Measurements from ENCODE around the gene MYO1F. TPM values are rescaled to one million over a fixed set of nuclear protein-coding genes. Genes with fewer than 3 reads are reported as not detected.
"Not testable (repeated sequence)": the region's sequence is repeated elsewhere in the genome, so short reads cannot be mapped to it uniquely, and the experiment has no call there.

The MYO1F gene
- total and polyA plus RNA-seq, 12 donors: 1.7 to 62.5 (median 19.4) TPM

DNA sequence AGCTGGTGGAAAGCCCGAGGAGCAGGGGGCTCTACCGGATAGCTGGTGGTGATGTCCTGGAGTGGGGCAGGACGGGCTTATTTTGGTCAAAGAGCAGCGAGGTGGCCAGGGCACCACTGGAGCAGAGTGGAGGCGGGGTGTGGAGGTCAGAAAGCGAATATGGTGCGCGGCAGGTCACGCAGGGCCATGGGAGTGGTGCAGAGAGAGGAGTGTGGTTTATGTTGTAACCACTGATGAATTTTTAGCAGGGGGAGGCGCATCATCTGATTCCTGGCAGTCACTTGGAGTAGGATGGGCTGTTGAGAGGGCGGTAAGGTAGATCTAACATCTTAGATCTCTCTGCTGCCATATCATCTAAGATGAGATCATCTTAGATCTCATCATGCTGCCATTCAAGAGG, 61.9 kb downstream of the MYO1F start:
- Histone ChIP-seq H3K36me3 (replicated peaks in 1 of 2) (peaks cover 0 to 3% of the 10 kb centered on the region in 2 donors), H3K4me1 (replicated peaks in 1 of 2) (peaks cover 19 to 27% of the 10 kb centered on the region in 2 donors), H3K4me3 (no peak overlapping the region), H3K9me3 (replicated peaks in 1 of 3) (no peaks in the 10 kb centered on the region), H3K27me3 (no peaks in the 10 kb centered on the region), H3K27ac (no peak overlapping the region)
- DNase-seq: no peak
- intact Hi-C loops (cut with DNase I): no loop called here
- WGBS, 4 donors: 74 to 93% (median 85%) methylated on average over 11 of the region's 11 CpGs
- TF ChIP-seq, protein P1, sequence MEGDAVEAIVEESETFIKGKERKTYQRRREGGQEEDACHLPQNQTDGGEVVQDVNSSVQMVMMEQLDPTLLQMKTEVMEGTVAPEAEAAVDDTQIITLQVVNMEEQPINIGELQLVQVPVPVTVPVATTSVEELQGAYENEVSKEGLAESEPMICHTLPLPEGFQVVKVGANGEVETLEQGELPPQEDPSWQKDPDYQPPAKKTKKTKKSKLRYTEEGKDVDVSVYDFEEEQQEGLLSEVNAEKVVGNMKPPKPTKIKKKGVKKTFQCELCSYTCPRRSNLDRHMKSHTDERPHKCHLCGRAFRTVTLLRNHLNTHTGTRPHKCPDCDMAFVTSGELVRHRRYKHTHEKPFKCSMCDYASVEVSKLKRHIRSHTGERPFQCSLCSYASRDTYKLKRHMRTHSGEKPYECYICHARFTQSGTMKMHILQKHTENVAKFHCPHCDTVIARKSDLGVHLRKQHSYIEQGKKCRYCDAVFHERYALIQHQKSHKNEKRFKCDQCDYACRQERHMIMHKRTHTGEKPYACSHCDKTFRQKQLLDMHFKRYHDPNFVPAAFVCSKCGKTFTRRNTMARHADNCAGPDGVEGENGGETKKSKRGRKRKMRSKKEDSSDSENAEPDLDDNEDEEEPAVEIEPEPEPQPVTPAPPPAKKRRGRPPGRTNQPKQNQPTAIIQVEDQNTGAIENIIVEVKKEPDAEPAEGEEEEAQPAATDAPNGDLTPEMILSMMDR (IDR thresholded peaks at IDR 0.05): no peak
- TF ChIP-seq POLR2A (IDR thresholded peaks at IDR 0.05): no peak

DNA sequence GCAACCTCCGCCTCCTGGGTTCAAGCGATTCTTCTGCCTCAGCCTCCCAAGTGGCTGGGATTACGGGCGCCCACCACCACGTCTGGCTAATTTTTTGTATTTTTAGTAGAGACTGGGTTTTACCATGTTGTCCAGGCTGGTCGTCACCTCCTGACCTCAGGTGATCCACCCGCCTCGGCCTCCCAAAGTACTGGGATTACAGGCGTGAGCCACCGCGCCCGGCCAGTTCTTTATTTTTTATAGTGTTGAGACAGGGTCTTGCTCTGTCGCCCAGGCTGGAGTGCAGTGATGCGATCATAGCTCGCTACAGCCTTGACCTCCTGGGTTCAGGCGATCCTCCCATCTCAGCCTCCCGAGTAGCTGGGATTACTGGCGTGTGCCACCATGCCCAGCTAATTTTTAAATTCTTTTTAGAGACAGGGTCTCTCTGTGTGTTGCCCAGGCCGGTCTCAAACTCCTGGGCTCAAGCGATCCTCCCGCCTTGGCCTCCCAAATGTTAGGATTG, 62.7 kb downstream of the MYO1F start:
- H3K36me3 ChIP-seq (replicated peaks in 1 of 2); H3K9me3 ChIP-seq (replicated peaks in 1 of 3); H3K27me3 ChIP-seq; intact Hi-C loops (cut with DNase I): not testable (repeated sequence)
- Histone ChIP-seq H3K4me3 (peak overlapping the region in 2 of 4 donors; percentile 75 to 85), H3K4me1 (replicated peaks in 1 of 2) (peaks cover 19 to 27% of the 10 kb centered on the region in 2 donors), H3K27ac (peak overlapping the region; percentile 89 to 99 (median 98))
- 61 to 70% (median 65%) methylated on average over 13 to 21 of the region's 21 CpGs for WGBS, 4 donors
- peak in 1 of 7 donors; percentile 74 for DNase-seq

DNA sequence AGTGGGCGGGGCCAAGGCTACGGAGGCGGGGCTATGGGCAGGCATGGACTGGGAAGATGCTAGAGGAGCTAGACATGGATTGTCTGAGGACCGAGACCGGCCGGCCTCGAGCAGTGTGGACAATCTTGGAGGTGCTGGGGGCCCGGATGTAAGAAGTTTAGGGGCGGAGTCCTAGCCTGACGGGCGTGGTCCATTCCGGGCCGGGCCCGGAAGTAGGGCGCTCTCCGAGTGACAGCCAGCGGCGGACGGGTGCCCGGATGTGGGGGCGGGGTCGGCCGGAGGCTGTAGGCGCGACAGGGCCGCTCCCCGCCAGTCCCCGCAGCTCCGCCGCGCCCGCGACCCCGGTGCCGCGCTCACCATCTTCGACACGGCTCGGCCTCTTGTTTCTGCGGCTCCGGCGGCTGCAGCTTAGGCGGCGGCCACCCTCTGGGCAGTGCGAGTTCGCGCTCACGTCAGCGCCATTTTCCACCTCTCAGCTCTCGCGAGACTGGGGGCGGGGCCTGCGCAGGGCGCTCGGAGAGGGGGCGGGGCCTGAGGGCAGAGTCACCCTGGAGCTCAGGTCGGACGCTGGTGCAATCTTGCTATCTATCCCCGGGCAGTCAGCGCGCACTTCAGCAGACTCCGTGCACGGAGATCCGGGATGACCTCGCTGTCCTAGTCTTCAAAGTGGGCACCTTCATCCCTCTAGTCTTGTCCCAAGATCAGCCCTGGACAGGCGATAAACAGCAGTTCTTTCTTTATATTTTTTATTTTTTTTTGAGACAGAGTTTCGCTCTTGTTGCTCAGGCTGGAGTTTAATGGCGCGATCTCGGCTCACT, 63.3 kb downstream of the MYO1F start, which contains the start of gene ZNF414:
ZNF414 (minus strand) TSS at position 481 of the 818 bp plus-strand sequence; CDS start at position 360, 121 bp downstream.
- peak; percentile 82 to 94 for TF ChIP-seq POLR2A (IDR thresholded peaks at IDR 0.05)
- TF ChIP-seq, protein P1 (IDR thresholded peaks at IDR 0.05): peak in 1 of 6 experiments; percentile 16
- intact Hi-C loops (cut with DNase I): no loop called here
- Histone ChIP-seq H3K36me3 (replicated peaks in 1 of 2) (peaks cover 0 to 3% of the 10 kb centered on the region in 2 donors), H3K4me1 (replicated peaks in 1 of 2) (peaks cover 19 to 27% of the 10 kb centered on the region in 2 donors), H3K27me3 (no peaks in the 10 kb centered on the region), H3K9me3 (replicated peaks in 1 of 3) (no peaks in the 10 kb centered on the region), H3K4me3 (peak within 1 kb of the TSS in 3 of 4 donors; percentile 62 to 85 (median 75)), H3K27ac (peak within 1 kb of the TSS; percentile 89 to 99 (median 98))
- 0 to 2% (median 1%) methylated on average over 23 to 69 of the region's 70 CpGs for WGBS, 4 donors
- peak; percentile 96 to 99 (median 98) for DNase-seq

DNA sequence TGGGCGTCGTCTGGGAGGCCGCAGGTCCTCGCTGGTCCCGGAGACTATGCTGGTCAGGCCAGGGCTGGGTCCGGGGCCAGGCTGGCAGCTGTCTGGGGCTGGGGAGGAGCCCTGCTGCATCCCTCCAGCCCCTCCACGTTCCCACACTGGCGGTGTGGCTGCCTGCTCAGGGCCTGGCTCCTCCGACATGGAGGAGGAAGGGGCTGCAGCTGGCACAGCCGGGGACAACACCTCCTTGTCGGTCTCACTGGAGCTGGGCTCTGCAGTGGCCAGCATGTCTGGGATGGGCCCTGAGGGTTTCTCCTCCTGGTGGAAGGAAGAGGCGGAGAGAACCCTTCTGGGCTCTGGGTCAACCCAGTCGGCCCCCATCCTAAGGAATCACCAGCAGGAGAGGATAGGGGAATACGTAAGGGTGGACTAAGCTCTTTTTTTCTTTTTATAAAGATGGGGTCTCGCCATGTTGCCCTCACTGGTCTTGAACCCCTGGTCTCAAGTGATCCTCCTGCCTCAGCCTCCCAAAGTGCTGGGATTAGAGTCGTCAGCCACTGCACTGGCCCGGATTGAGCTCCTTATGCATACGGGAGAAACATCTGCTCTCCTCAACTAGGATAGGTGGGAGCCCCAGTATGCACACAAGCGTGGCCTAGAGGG, 64.1 kb downstream of the MYO1F start:
- no peak for DNase-seq
- intact Hi-C loops (cut with DNase I): no loop called here
- no peaks in the 10 kb centered on the region for H3K27me3 ChIP-seq
- TF ChIP-seq POLR2A (IDR thresholded peaks at IDR 0.05): peak in 1 of 2 donors; percentile 12
- TF ChIP-seq, protein P1 (IDR thresholded peaks at IDR 0.05): no peak
- H3K27ac ChIP-seq: peak overlapping the region; percentile 89 to 99 (median 98)
- H3K4me3 ChIP-seq: peak overlapping the region in 2 of 4 donors; percentile 75 to 85
- H3K9me3 ChIP-seq (replicated peaks in 1 of 3): no peaks in the 10 kb centered on the region
- WGBS, 4 donors: 43 to 62% (median 55%) methylated on average over 10 to 19 of the region's 19 CpGs
- H3K4me1 ChIP-seq (replicated peaks in 1 of 2): peaks cover 19 to 27% of the 10 kb centered on the region in 2 donors
- H3K36me3 ChIP-seq (replicated peaks in 1 of 2): peaks cover 0 to 3% of the 10 kb centered on the region in 2 donors
